Effector CD4-positive, alpha-beta T cell (primary cell): ENCODE results near the gene PRUNE1.

Experiments used
- DNase-seq: peaks from one replicate; pipeline ENCODE4 v3.0.0-alpha.2; 2020
- total RNA-seq: gene quantifications from one replicate; lab custom pipeline; 2026; lab: John Stamatoyannopoulos, UW

The PRUNE1 gene, protein sequence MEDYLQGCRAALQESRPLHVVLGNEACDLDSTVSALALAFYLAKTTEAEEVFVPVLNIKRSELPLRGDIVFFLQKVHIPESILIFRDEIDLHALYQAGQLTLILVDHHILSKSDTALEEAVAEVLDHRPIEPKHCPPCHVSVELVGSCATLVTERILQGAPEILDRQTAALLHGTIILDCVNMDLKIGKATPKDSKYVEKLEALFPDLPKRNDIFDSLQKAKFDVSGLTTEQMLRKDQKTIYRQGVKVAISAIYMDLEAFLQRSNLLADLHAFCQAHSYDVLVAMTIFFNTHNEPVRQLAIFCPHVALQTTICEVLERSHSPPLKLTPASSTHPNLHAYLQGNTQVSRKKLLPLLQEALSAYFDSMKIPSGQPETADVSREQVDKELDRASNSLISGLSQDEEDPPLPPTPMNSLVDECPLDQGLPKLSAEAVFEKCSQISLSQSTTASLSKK
- 18.4 reads per million, percentile 45 among the genes with 10 or more reads in this experiment for total RNA-seq

DNA sequence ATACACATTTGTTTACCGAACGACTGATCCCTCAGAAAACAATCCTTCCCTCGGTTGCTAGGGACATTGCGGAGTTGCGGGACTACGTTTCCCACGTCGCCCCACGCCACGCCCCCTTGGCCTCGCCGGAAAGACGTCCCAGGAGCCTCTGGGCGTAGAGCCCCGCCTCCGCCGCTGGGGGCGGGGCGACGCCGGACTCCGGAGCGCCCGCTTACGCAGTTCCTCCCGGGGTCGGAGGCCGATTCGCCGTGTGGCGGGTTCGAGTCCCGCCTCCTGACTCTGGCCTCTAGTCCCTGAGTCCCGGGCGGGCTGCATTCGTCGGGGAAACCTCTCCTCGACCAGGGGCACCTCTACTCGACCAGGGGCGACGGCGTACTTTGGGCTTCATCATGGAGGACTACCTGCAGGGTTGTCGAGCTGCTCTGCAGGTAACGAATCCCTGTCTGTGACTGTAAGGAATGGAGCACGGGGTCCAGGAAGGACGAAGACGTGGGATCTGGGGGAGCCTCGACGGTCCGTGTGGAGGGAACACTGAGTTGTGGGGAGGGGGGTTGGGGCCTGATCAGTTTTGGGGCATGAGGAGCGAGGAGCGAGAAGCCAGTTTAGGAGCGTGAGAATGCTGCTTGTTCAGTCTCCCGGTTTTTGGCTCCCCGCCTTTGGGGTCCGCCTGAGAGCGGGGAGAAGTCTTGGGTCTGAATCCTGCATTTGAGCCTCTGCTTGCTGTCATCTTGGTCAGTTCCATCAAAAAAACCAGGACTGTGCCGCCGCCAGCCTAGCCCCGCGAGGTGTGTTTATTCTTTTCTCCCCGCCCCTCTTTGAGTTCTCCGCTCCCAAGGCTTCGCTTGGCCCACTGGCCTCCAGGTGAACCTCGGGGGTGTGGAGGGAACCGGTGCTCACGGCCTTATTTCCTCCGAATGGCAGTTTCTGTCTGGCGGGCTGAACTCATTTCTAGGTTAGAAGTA, at the start of gene PRUNE1:
TSS of gene PRUNE1 (plus strand) at position 206 of the 962 bp plus-strand sequence. CDS start at position 390, 184 bp downstream.
- DNase-seq: peak; percentile 97

DNA sequence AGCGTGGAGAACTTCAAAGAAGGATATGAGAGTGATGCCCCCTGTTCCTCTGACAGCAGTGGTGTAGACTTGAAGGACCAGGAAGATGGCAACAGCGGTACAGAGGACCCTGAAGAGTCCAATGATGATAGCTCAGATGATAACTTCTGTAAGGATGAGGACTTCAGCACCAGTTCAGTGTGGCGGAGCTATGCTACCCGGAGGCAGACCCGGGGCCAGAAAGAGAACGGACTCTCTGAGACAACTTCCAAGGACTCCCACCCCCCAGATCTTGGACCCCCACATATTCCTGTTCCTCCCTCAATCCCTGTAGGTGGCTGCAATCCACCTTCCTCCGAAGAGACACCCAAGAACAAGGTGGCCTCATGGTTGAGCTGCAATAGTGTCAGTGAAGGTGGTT, 47.6 kb upstream of the PRUNE1 start:
- DNase-seq: no peak

DNA sequence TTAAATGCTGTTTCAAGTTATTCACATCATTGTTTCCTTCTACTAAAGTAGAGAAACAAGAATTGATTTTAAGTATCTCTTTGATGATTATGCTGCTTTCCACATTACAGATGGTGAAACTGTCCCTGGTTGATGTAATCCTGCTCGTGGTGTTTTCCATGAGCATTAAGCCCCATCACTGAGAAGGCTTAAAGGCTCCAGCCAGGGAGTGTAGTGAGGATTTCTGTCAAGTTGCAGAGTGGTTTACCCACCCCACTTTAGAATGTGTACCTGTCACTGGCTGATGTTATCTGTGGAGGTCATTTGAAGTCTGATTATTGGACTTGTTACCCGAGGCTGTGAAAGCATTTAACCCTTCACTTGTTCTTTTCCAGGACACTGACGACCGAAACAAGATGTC, 46.5 kb upstream of the PRUNE1 start:
- DNase-seq: no peak

DNA sequence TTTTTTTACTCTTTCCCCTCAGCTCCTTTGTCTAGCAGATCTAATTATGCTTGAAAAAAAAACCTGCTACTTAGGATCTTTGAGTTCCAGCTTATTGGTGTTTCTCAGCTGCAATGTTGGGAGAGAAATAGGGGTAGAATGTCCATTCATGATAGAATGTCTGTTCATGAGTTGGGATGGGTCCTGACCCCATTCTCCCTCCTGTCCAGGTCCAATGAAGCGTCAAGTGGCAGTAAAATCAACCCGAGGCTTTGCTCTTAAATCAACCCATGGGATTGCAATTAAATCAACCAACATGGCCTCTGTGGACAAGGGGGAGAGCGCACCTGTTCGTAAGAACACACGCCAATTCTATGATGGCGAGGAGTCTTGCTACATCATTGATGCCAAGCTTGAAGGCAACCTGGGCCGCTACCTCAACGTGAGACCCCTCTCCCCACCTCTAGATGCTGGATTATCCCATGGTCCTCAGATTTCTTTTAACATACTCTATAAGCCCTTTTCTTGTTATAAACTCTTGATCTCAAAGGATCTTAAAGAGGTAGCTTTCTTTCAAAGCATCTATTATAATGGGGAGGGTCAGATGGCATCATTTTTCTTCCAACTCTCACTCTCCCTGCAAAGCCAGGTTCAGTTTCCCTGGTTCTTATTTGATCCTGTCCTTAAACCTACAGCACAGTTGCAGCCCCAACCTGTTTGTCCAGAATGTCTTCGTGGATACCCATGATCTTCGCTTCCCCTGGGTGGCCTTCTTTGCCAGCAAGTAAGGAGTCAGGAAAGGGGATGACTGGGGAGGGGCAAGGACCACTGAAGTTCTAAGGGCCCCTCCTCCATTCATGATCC, 44.7 kb upstream of the PRUNE1 start:
- no peak for DNase-seq

DNA sequence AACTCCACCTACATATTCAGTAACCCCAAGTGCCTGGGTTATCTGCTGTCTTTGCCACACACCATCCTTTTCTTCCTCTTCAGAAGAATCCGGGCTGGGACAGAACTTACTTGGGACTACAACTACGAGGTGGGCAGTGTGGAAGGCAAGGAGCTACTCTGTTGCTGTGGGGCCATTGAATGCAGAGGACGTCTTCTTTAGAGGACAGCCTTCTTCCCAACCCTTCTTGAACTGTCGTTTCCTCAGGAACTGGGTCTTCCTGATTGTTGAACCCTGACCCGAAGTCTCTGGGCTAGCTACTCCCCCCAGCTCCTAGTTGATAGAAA, 44.1 kb upstream of the PRUNE1 start:
- no peak for DNase-seq

GRCh38 chr1:150965605-150966004, 42.6 kb upstream of the PRUNE1 start:
- no peak for DNase-seq

DNA sequence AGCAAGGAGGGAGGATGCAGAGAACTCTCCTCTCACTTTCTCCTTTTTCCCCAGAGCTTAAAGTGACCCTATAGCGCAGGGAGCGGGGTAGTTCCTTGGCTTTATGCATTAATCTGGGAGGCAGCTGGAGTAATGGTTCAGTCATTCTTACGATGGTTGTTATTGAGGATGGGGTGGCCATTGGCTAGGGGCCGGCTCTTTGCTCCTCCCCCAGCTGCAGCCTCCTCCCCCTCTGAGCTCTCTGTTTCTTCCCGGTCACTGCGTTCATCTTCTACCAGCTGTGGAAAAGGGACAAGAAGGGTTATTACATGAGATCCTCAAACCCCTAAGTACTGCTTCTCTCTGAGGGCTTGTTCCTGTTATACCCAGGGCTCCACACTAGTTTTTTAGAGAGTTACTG, 42.2 kb upstream of the PRUNE1 start:
- no peak for DNase-seq

DNA sequence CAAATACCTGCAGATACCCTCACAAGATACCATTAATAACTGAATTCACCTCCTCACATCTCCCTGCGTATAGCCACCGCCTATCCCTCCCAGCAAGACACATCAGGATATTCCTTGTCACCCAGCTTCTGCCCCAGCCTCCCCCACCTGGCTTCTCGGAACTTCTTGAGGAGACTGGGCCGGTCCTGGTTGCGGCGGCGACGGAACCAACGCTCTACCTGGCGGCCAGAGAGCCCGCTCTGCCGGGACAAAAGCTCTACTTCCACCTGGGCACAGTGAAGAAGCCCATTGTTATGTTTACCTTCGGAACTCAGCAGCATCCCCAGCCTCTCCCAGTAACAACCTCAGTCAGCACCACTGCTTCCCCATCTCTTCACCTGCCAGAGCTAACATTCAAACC, 40.3 kb upstream of the PRUNE1 start:
- no peak for DNase-seq

DNA sequence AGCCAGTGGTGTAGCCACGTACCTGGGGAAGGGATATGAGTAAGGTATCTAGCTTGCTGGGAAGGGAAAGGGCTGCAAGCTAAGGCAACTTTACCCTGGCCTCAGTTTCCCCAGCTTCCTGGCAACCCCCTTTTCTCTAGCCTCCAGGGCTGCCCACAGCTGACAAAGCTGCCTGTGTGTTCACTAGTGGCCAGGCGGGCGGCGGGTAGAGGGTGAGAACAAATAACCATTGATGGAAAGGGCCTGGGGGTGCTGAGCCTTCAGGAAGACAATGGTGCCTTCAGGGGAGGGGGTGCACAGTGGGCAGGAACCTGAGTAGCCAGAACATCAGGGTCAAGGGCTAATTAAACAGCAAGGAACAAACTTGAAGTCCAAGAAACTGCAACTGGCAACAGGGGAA, 39.8 kb upstream of the PRUNE1 start:
- DNase-seq: no peak

- no peak for DNase-seq
Observed at GRCh38 chr1:150969626-150970025, 38.6 kb upstream of the PRUNE1 start.

- no peak for DNase-seq
Observed at GRCh38 chr1:150970808-150971582, 37.3 kb upstream of the PRUNE1 start.

- no peak for DNase-seq
Observed at GRCh38 chr1:150971583-150972416, 36.4 kb upstream of the PRUNE1 start.

DNA sequence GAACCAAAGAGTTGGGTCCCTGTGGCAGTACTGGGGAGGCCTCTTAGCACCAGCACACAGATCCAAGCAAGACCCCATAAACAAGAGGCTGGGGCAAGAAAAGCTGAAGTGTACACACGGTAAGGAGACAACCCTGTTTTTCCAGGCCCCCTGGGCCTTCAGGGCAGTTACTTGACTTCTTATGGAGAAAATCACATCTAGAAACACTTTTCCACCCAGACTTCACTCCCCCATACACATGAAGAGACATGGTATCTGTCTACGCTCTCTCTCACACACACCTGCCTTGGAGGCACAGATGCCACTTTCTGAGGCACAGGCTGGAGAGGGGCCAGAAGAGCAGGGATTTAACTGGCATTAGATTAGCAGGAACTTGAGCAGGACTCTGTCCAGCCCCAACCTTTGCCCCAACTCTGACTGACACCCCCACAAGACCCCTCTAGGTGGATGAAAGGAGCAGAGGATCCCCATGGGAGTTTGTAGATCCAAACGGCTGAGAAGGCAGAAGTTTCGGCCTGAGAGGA, 35.8 kb upstream of the PRUNE1 start:
- no peak for DNase-seq

DNA sequence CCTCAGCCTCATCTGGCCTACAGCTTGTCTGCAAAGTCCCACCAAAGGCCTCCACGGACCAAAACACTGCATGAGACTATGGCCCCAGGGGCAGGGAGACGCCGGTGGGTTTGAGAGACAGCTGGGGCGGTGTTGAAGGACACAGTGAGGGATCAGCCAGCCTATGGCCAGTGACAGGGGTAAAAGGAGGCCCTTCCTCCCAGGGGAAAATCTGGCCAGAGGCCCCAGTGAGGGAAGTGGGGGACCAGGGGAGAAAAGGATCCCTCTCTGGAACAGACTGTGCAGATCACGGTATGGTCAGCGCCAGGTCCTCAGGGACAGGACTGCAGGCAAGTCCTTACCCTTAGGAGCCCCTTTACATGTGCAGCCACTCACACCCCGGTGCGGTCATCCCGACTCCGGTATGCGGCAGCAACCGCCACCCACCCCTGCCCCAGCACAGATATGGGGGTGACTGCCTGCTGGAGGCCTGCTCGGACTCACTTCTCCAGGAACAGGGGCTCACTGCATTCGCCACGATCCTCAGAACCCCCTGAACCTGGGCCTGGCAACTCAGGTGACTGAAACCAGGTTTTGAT, 34.9 kb upstream of the PRUNE1 start:
- no peak for DNase-seq

DNA sequence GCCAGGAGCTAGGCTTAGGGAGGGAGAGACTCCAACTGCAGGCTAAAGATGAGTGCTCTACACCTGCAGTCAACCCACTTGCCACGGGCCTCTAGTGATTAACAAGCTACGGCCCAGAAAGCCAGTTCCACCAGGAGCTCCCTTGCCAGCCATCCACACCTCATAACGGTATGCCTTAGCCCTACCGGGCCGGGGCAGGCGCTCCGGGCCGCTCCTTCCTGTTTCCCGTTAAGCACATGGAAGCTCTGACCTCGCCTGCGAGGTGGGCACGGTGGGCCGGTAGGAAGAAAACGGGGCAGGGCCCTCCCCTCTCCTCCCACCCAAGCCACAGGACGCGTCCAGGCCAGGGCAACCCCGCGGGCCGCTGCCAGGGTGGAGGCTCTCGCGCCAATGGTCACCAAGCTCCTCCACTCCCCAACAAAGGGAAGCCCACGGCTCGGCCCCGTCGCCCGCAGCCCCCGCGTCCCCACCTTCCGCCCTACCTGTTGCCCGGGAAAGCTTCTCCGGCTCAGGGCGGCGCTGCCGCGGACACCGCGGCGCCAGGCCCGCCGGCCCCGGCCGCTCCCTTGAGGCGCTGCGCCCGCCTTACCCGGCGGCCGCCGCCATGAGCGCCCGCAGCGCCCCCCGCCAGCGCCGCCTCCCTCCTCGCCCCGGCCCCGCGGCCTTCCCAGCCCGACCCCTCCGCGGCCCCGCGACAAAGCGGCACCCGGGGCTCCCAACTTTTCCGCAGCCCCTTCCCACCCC, 34.2 kb upstream of the PRUNE1 start:
- DNase-seq: peak; percentile 16

GRCh38 chr1:150974580-150975478, 33.4 kb upstream of the PRUNE1 start, which contains the start of gene CERS2:
CERS2 (minus strand) TSS chr1:150974835; CDS start chr1:150969090, 5,745 bp downstream.
- DNase-seq: peak; percentile 71

DNA sequence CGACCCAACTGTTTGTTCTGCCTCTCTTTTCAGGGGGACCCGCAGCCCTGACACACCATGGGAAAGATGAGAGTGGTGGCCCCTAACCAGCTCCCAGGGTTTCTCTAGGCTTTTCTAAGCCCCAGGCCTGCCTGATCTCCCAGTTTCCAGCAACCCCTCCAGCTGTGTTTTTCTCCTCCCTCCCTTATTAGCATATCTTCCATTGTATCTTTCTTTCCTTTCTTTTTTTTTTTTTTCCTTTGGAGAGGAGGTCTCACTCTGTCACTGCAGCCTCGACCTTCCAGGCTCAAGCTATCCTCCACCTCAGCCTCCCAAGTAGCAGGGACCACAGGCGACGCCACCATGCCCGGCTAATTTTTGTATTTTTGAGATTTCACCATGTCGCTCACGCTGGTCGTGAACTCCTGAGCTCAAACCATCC, 31.8 kb upstream of the PRUNE1 start:
- no peak for DNase-seq
